A549 (cell line): ENCODE data around the gene NTRK3. TPM values are rescaled to one million over a fixed set of nuclear protein-coding genes. Genes with fewer than 3 reads are reported as not detected.

Experiments used
- ATAC-seq, 2 experiments: fragments of 200-7000 bp in 1 of 2; fragments of >200 bp in 1 of 2; cut with Nextera tagmentation in 1 of 2; cut with Tn5 transposase in 1 of 2; 3 replicates each; pipeline versions ENCODE4 v1.8.0 to v1.9.1; 2018 to 2020; ENCODE audit warnings: mild to moderate bottlenecking in 1 of 2, moderate library complexity in 1 of 2
- CTCF ChIA-PET: fragments of 300-600 bp; sonication (Branson Sonifier 250); formaldehyde crosslinking; extraction: SDS; loops from one replicate; lab custom pipeline; 2021; ENCODE audit warnings: antibody characterized with exemption, inconsistent platforms; lab: Yijun Ruan, JAX
- POLR2A ChIA-PET: fragments of 350-600 bp; formaldehyde crosslinking; extraction: SDS; loops from one replicate; lab custom pipeline; 2021; ENCODE audit warnings: antibody characterized with exemption, inconsistent platforms; lab: Yijun Ruan, JAX
- DNase-seq, 2 experiments: peaks; one replicate each; pipeline versions ENCODE4 v3.0.0 to v3.0.0-alpha.2; 2011 to 2016; ENCODE audit warnings: low read depth in 1 of 2, low spot score in 1 of 2
- FAIRE-seq: peaks from 2 replicates; lab custom pipeline; 2011; peaks lifted over from hg19 to GRCh38; lab: Jason Lieb, UNC
- H3K27ac ChIP-seq, 2 experiments: fragments of >200 bp; sonication (Bioruptor Twin); formaldehyde crosslinking; 3 replicates each; pipeline ENCODE4 v1.5.1; 2016 to 2017
- H3K4me1 ChIP-seq: fragments of >200 bp; sonication (Bioruptor Twin); formaldehyde crosslinking; 3 replicates; pipeline ENCODE4 v1.6.1; 2016
- H3K4me2 ChIP-seq: fragments of >200 bp; sonication (Bioruptor Twin); formaldehyde crosslinking; 3 replicates; pipeline ENCODE4 v1.6.1; 2016
- H3K4me3 ChIP-seq: fragments of >200 bp; sonication (Bioruptor Twin); formaldehyde crosslinking; 3 replicates; pipeline ENCODE4 v1.5.1; 2016
- H3K9me3 ChIP-seq: fragments of >200 bp; sonication (Bioruptor Twin); formaldehyde crosslinking; 3 replicates; pipeline ENCODE4 v1.6.1; 2016
- BHLHE40 ChIP-seq: IDR thresholded peaks from 2 replicates; pipeline ENCODE4 v1.6.1; 2012; ENCODE audit warnings: low read depth, low read length, inconsistent platforms
- EP300 ChIP-seq, 2 experiments: fragments of >200 bp; sonication (Bioruptor Twin); formaldehyde crosslinking; IDR thresholded peaks; 2 replicates in 1 of 2; 3 replicates in 1 of 2; pipeline ENCODE4 v1.6.1; 2016 to 2017
- FOSB ChIP-seq: fragments of 250-450 bp; sonication (Bioruptor Pico); IDR thresholded peaks from 2 replicates; pipeline ENCODE4 v1.5.0; 2020; ENCODE audit warnings: mild to moderate bottlenecking, moderate library complexity
- FOXS1 ChIP-seq: fragments of 250-450 bp; sonication (Bioruptor Pico); IDR thresholded peaks from 2 replicates; pipeline ENCODE4 v1.5.0; 2020; ENCODE audit warnings: mild to moderate bottlenecking, moderate library complexity
- GATA3 ChIP-seq: IDR thresholded peaks from 2 replicates; pipeline ENCODE4 v1.6.1; 2012; ENCODE audit warnings: borderline replicate concordance
- HDAC2 ChIP-seq: fragments of 200-600 bp; sonication (generic); IDR thresholded peaks from 2 replicates; pipeline ENCODE4 v1.6.1; 2016
- HEYL ChIP-seq: fragments of 250-450 bp; sonication (Bioruptor Pico); IDR thresholded peaks from 2 replicates; pipeline ENCODE4 v1.8.0; 2021; ENCODE audit warnings: mild to moderate bottlenecking, moderate library complexity
- HOXB13 ChIP-seq: fragments of 250-450 bp; sonication (Bioruptor Pico); IDR thresholded peaks from 2 replicates; pipeline ENCODE4 v1.5.0; 2020; ENCODE audit warnings: low read depth, mild to moderate bottlenecking, moderate library complexity
- JUNB ChIP-seq: fragments of >200 bp; sonication (Bioruptor Twin); formaldehyde crosslinking; IDR thresholded peaks from 2 replicates; pipeline ENCODE4 v1.6.1; 2016
- KDM1A ChIP-seq: fragments of 200-600 bp; sonication (generic); IDR thresholded peaks from 2 replicates; pipeline ENCODE4 v1.6.1; 2016; ENCODE audit warnings: low read depth, mild to moderate bottlenecking
- MAZ ChIP-seq: fragments of 150-350 bp; IDR thresholded peaks from 2 replicates; pipeline ENCODE4 v1.6.1; 2014; ENCODE audit warnings: antibody characterized with exemption, low read depth, low read length, borderline replicate concordance
- NPAS2 ChIP-seq: fragments of 250-450 bp; sonication (Bioruptor Pico); IDR thresholded peaks from 2 replicates; pipeline ENCODE4 v1.8.0; 2022; ENCODE audit warnings: mild to moderate bottlenecking, moderate library complexity, borderline replicate concordance
- NR3C1 ChIP-seq: fragments of >200 bp; sonication (Bioruptor Twin); formaldehyde crosslinking; IDR thresholded peaks from 3 replicates; pipeline ENCODE4 v1.6.1; 2017
- PHF8 ChIP-seq: fragments of 200-600 bp; sonication (generic); IDR thresholded peaks from 2 replicates; pipeline ENCODE4 v1.6.1; 2016; ENCODE audit warnings: low read depth, mild to moderate bottlenecking, antibody characterized with exemption, moderate library complexity, borderline replicate concordance
- POLR2A ChIP-seq: IDR thresholded peaks from 2 replicates; pipeline ENCODE4 v1.6.1; 2012; ENCODE audit warnings: mild to moderate bottlenecking, low read length
- RFX5 ChIP-seq: fragments of 450-650 bp; IDR thresholded peaks from 2 replicates; pipeline ENCODE4 v1.7.1; 2014; ENCODE audit warnings: antibody characterized with exemption, mild to moderate bottlenecking, moderate library complexity
- SMC3 ChIP-seq: fragments of >200 bp; sonication (Bioruptor Twin); formaldehyde crosslinking; IDR thresholded peaks from 3 replicates; pipeline ENCODE4 v1.6.1; 2018; ENCODE audit warnings: inconsistent platforms
- SREBF2 ChIP-seq: fragments of 450-650 bp; IDR thresholded peaks from 2 replicates; pipeline ENCODE4 v1.6.1; 2014; ENCODE audit warnings: mild to moderate bottlenecking, moderate library complexity
- TFCP2L1 ChIP-seq: fragments of 250-450 bp; sonication (Bioruptor Pico); IDR thresholded peaks from 2 replicates; pipeline ENCODE4 v1.5.0; 2021; ENCODE audit warnings: mild to moderate bottlenecking
- TP53 ChIP-seq: fragments of 250-450 bp; sonication (Bioruptor Pico); IDR thresholded peaks from 2 replicates; pipeline ENCODE4 v1.5.0; 2021; ENCODE audit warnings: mild to moderate bottlenecking, moderate library complexity
- ZC3H11A ChIP-seq: fragments of 450-650 bp; IDR thresholded peaks from 2 replicates; pipeline ENCODE4 v1.6.1; 2014; ENCODE audit warnings: antibody characterized with exemption, mild to moderate bottlenecking
- ZFP36 ChIP-seq: fragments of 450-650 bp; IDR thresholded peaks from 2 replicates; pipeline ENCODE4 v1.6.1; 2014; ENCODE audit warnings: borderline replicate concordance; ENCODE audit not compliant: partially characterized antibody
- ZNF302 ChIP-seq: fragments of 250-450 bp; sonication (Bioruptor Pico); IDR thresholded peaks from 2 replicates; pipeline ENCODE4 v1.9.0; 2021; ENCODE audit warnings: inconsistent platforms, mild to moderate bottlenecking, moderate library complexity
- WGBS: methylation state at CpG from one replicate; pipeline ENCODE4 v1.1.6; 2017; ENCODE audit errors: missing lambda C conversion rate; 5-methylcytosine and 5-hydroxymethylcytosine counted together
- polyA plus RNA-seq, 4 experiments: library from polyadenylated mRNA; depleted of rRNA in 3 of 4; stranded (reverse); fragments of >200 nt; fragmentation: RNase III in 1 of 4; extraction: RNeasy Plus Mini Kit Qiagen cat#74134 plus additional on column Dnase treatment in 1 of 4; gene quantifications; 2 replicates in 3 of 4; 3 replicates in 1 of 4; pipeline ENCODE4 v1.2.3, GENCODE V29; 2011 to 2017
- TF ChIP-seq, protein P1 (sequence below): fragments of 450-650 bp; IDR thresholded peaks from 2 replicates; pipeline ENCODE4 v1.6.1; 2014; ENCODE audit warnings: antibody characterized with exemption
- TF ChIP-seq, protein P2 (sequence below): fragments of 200-600 bp; sonication (generic); IDR thresholded peaks from 2 replicates; pipeline ENCODE4 v1.6.1; 2016; ENCODE audit warnings: antibody characterized with exemption, mild to moderate bottlenecking, moderate library complexity
- TF ChIP-seq, protein P3 (sequence below): fragments of >200 bp; sonication (Bioruptor Twin); formaldehyde crosslinking; IDR thresholded peaks from 2 replicates; pipeline ENCODE4 v1.6.1; 2016
- TF ChIP-seq, protein P4 (sequence below): IDR thresholded peaks from 2 replicates; pipeline ENCODE4 v1.6.1; 2012
- TF ChIP-seq, protein P5 (sequence below): IDR thresholded peaks from 2 replicates; pipeline ENCODE4 v1.6.1; 2012; ENCODE audit warnings: low read depth, borderline replicate concordance

NTRK3 gene
- polyA plus RNA-seq, 2 of the 4 experiments (the other 2 are of a cell fraction), result 55.0 to 55.2 TPM

DNA sequence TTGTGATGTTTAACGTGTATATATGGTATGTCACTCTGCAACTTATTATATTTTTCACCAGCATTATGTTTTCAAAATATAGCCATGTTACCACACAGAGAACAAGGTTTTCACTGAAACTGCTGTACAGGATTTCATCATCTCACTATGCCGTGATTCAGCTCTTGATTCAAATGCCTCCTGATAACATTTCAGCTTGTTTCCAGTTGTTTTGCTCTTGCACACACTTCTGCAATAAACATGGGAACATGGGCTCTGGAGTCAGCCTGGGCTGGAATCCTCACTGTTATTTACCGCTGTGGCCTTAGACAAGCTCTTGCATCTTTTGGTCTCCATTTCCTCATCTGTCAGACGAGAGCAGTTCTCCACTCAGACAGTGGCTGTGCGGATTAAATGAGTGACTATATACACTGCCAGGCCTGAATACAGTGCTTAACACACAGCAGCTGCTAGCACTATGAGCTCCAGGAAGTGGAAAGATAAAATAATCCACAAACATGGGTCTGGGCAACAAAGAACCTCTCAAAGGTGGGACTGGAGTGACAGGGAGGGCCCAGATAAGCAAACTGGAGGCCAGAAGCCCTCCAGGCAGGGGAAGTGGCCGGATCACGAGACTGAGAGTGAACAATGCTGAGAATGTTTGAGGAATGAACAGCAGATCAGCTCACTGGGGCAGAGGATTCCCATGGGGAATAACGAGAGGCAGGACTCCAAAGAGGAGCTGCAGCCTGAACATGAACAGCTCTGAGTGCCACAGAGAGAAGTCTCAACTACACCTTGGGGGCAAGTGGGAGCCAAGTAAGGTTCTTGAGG lies 17.7 kb downstream of the NTRK3 start:
- TF ChIP-seq HDAC2 (no peak), TFCP2L1 (no peak), MAZ (no peak), KDM1A (no peak), NPAS2 (CRISPR knock-in tag) (no peak), RFX5 (no peak), ZNF302 (CRISPR knock-in tag) (no peak), GATA3 (no peak), NR3C1 (no peak)
- TF ChIP-seq, protein P1, sequence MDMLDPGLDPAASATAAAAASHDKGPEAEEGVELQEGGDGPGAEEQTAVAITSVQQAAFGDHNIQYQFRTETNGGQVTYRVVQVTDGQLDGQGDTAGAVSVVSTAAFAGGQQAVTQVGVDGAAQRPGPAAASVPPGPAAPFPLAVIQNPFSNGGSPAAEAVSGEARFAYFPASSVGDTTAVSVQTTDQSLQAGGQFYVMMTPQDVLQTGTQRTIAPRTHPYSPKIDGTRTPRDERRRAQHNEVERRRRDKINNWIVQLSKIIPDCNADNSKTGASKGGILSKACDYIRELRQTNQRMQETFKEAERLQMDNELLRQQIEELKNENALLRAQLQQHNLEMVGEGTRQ, result no peak
- TF ChIP-seq, protein P2, sequence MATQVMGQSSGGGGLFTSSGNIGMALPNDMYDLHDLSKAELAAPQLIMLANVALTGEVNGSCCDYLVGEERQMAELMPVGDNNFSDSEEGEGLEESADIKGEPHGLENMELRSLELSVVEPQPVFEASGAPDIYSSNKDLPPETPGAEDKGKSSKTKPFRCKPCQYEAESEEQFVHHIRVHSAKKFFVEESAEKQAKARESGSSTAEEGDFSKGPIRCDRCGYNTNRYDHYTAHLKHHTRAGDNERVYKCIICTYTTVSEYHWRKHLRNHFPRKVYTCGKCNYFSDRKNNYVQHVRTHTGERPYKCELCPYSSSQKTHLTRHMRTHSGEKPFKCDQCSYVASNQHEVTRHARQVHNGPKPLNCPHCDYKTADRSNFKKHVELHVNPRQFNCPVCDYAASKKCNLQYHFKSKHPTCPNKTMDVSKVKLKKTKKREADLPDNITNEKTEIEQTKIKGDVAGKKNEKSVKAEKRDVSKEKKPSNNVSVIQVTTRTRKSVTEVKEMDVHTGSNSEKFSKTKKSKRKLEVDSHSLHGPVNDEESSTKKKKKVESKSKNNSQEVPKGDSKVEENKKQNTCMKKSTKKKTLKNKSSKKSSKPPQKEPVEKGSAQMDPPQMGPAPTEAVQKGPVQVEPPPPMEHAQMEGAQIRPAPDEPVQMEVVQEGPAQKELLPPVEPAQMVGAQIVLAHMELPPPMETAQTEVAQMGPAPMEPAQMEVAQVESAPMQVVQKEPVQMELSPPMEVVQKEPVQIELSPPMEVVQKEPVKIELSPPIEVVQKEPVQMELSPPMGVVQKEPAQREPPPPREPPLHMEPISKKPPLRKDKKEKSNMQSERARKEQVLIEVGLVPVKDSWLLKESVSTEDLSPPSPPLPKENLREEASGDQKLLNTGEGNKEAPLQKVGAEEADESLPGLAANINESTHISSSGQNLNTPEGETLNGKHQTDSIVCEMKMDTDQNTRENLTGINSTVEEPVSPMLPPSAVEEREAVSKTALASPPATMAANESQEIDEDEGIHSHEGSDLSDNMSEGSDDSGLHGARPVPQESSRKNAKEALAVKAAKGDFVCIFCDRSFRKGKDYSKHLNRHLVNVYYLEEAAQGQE, result no peak
- TF ChIP-seq, protein P3, sequence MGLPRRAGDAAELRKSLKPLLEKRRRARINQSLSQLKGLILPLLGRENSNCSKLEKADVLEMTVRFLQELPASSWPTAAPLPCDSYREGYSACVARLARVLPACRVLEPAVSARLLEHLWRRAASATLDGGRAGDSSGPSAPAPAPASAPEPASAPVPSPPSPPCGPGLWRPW, result no peak
- TF ChIP-seq, protein P4, sequence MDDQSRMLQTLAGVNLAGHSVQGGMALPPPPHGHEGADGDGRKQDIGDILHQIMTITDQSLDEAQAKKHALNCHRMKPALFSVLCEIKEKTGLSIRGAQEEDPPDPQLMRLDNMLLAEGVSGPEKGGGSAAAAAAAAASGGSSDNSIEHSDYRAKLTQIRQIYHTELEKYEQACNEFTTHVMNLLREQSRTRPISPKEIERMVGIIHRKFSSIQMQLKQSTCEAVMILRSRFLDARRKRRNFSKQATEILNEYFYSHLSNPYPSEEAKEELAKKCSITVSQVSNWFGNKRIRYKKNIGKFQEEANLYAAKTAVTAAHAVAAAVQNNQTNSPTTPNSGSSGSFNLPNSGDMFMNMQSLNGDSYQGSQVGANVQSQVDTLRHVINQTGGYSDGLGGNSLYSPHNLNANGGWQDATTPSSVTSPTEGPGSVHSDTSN, result no peak
- ChIA-PET CTCF (interaction anchor here (1.1 to 1.4 kb wide), 3 partner anchors 8 to 36 kb away, joined by 3 to 6 read pairs (median 3); no protein-coding TSS in a partner anchor), POLR2A (no interaction called here)
- Histone ChIP-seq H3K4me2 (peak overlapping the region; percentile 26), H3K4me1 (peaks cover 44% of the 10 kb centered on the region), H3K27ac (peak overlapping the region; percentile 68 to 73), H3K4me3 (no peak overlapping the region), H3K9me3 (no peaks in the 10 kb centered on the region)
- ATAC-seq (no peak), FAIRE-seq (peak; percentile 92), DNase-seq (no peak)
- 47% methylated on average over 8 of the region's 8 CpGs for WGBS

DNA sequence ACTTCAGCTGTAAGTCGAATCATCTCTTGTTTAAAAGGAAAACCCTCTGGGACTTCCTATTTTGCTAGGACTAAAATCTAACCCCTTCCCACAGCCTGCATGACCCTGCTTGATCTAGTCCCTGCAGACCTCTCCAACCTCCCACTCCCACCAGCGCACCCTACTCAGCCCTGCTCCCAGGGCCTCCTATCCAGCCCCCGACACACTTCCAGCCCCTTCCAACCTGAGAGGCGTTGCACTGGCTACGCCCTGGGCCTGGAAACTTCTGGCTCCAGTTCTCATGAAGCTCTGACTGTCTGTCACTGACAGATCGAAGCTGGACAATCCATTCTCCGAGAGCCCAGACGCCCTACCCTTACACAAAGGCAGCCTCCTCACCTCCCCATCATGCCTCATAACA lies 21.8 kb downstream of the NTRK3 start:
- DNase-seq, result no peak
- FAIRE-seq, result no peak
- WGBS, result 36% methylated on average over 8 of the region's 8 CpGs
- ATAC-seq, result no peak
- ChIA-PET POLR2A (no interaction called here), CTCF (interaction anchor here (1.1 to 5.7 kb wide), 2 partner anchors 12 to 13 kb away, joined by 4 to 51 read pairs; no protein-coding TSS in a partner anchor)
- no peaks in the 10 kb centered on the region for H3K9me3 ChIP-seq
- TF ChIP-seq FOXS1 (CRISPR knock-in tag) (no peak), BHLHE40 (no peak), SREBF2 (no peak), PHF8 (no peak), HOXB13 (CRISPR knock-in tag) (no peak), EP300 (IDR thresholded peaks at IDR 0.05) (no peak), JUNB (no peak), FOSB (CRISPR knock-in tag) (no peak), HEYL (CRISPR knock-in tag) (no peak), GATA3 (no peak), POLR2A (no peak), SMC3 (no peak), TP53 (CRISPR knock-in tag) (no peak), ZFP36 (no peak), MAZ (no peak), ZC3H11A (no peak)
- TF ChIP-seq, protein P5, sequence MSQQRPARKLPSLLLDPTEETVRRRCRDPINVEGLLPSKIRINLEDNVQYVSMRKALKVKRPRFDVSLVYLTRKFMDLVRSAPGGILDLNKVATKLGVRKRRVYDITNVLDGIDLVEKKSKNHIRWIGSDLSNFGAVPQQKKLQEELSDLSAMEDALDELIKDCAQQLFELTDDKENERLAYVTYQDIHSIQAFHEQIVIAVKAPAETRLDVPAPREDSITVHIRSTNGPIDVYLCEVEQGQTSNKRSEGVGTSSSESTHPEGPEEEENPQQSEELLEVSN, result no peak
- no peak overlapping the region for H3K27ac ChIP-seq
- H3K4me1 ChIP-seq, result peaks cover 32% of the 10 kb centered on the region
- no peak overlapping the region for H3K4me3 ChIP-seq
- H3K4me2 ChIP-seq, result no peak overlapping the region
